ENCODE results near the gene GABRA4. TPM values are rescaled to one million over a fixed set of nuclear protein-coding genes. Genes with fewer than 3 reads are reported as not detected.

Gene GABRA4
- total RNA-seq, 1 experiment from 2014 or later: not detected

DNA sequence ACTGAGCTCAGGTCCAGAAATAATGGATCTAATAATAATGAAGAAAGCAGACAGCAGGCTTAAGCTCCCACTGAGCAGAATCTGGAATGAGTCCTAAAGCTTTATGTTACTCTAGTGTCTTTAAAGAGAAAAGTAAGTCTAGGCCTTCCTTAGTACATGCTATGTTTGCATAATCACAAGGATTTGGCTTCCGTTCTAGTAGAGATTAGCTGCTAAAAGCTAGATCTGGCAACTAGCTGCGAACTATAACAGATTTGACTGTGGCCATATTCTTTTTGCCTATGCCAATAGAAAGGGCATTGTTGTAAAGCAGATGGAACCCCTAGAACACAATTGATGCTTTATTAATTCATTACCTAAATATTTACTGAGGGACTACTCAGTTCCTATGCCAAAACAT lies 103.3 kb downstream of the GABRA4 start:
- no peaks in the 10 kb centered on the region for H3K4me1 ChIP-seq (ENCODE audit: insufficient read depth, low read length)
- no peaks in the 10 kb centered on the region for H3K9me3 Mint-ChIP-seq
- H2BK20ac ChIP-seq (ENCODE audit: low read depth, low read length, poor library complexity, severe bottlenecking): no peak overlapping the region
- H2BK5ac ChIP-seq (ENCODE audit: insufficient read length, low read length): no peak overlapping the region
- H3K36me3 Mint-ChIP-seq (ENCODE audit: insufficient read depth in 1 of 3, low read depth in 3 of 3): no peaks in the 10 kb centered on the region
- H3K79me1 ChIP-seq (ENCODE audit: insufficient read depth, low read depth, low read length, poor library complexity, severe bottlenecking): no peaks in the 10 kb centered on the region
- no peak overlapping the region for H3K4ac ChIP-seq (ENCODE audit: low read depth, low read length)
- H3K4me1 Mint-ChIP-seq: no peaks in the 10 kb centered on the region
- H3T11ph ChIP-seq (ENCODE audit: low read length): no peak overlapping the region
- H3K79me2 ChIP-seq (ENCODE audit: insufficient read depth, low read length): no peaks in the 10 kb centered on the region
- TF ChIP-seq, protein P1, sequence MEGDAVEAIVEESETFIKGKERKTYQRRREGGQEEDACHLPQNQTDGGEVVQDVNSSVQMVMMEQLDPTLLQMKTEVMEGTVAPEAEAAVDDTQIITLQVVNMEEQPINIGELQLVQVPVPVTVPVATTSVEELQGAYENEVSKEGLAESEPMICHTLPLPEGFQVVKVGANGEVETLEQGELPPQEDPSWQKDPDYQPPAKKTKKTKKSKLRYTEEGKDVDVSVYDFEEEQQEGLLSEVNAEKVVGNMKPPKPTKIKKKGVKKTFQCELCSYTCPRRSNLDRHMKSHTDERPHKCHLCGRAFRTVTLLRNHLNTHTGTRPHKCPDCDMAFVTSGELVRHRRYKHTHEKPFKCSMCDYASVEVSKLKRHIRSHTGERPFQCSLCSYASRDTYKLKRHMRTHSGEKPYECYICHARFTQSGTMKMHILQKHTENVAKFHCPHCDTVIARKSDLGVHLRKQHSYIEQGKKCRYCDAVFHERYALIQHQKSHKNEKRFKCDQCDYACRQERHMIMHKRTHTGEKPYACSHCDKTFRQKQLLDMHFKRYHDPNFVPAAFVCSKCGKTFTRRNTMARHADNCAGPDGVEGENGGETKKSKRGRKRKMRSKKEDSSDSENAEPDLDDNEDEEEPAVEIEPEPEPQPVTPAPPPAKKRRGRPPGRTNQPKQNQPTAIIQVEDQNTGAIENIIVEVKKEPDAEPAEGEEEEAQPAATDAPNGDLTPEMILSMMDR (conservative IDR thresholded peaks at IDR 0.05): no peak
- no peak overlapping the region for H2BK15ac ChIP-seq (ENCODE audit: low read depth, low read length)
- H3K56ac ChIP-seq (ENCODE audit: insufficient read length, low read depth, low read length): no peak overlapping the region
- H4K5ac ChIP-seq (ENCODE audit: insufficient read length, low read depth, low read length): no peak overlapping the region
- no peak for DNase-seq
- no CpG with 5 or more reads among the region's 2 CpGs for WGBS (ENCODE audit: extremely low coverage, insufficient read length, low lambda C conversion rate)
- no peaks in the 10 kb centered on the region for H3K27me3 Mint-ChIP-seq (ENCODE audit: low read depth)
- H2AK5ac ChIP-seq (ENCODE audit: insufficient read length, low read length): no peak overlapping the region
- no peak overlapping the region for H4K8ac ChIP-seq (replicated peaks; ENCODE audit: insufficient read length, low read depth, low read length)
- H3K23me2 ChIP-seq (ENCODE audit: insufficient read length, low read depth, low read length, poor library complexity, severe bottlenecking): no peaks in the 10 kb centered on the region
- no peak overlapping the region for H4K91ac ChIP-seq (ENCODE audit: insufficient read length, low read depth, low read length)
- H2BK120ac ChIP-seq (ENCODE audit: low read depth, low read length, poor library complexity, severe bottlenecking): no peak overlapping the region
- no peak overlapping the region for H3K27ac Mint-ChIP-seq
- no peak overlapping the region for H3K4me2 ChIP-seq (ENCODE audit: insufficient read depth, insufficient read length, low read length)
- no peak overlapping the region for H3K9ac ChIP-seq (ENCODE audit: extremely low read depth, insufficient read length, low read length)
- H3K4me3 Mint-ChIP-seq: no peak overlapping the region
- H3K23ac ChIP-seq (ENCODE audit: insufficient read length, low read depth, low read length): no peak overlapping the region
- no peak overlapping the region for H3K14ac ChIP-seq (ENCODE audit: insufficient read depth, low read length)
- H3K18ac ChIP-seq (ENCODE audit: insufficient read length, low read depth, low read length): no peak overlapping the region
- H3K27me3 ChIP-seq (ENCODE audit: insufficient read depth, low read length): no peaks in the 10 kb centered on the region
- H2BK12ac ChIP-seq (ENCODE audit: insufficient read length, low read depth, low read length): no peak overlapping the region
- no peak overlapping the region for H2AFZ ChIP-seq (ENCODE audit: low read length)
- no peak overlapping the region for H3K27ac ChIP-seq (ENCODE audit: insufficient read length, low read depth, low read length)
- H3K9me3 ChIP-seq (ENCODE audit: control insufficient read depth, low read depth, low read length): no peaks in the 10 kb centered on the region
- no peaks in the 10 kb centered on the region for H4K20me1 ChIP-seq (ENCODE audit: control insufficient read depth, insufficient read depth, insufficient read length)
